Neural cell (in vitro differentiated cells): Measurements from ENCODE around the gene SLC44A1. TPM values are rescaled to one million over a fixed set of nuclear protein-coding genes. Genes with fewer than 3 reads are reported as not detected.

Source experiments
- H2AFZ ChIP-seq: fragments of 200-600, 300-800 bp; sonication (generic), shearing (Covaris generic); 2 replicates; pipeline ENCODE4 v1.6.0; 2014; ENCODE audit warnings: low read depth, mild to moderate bottlenecking, antibody characterized with exemption, low read length, moderate library complexity
- H3F3A ChIP-seq: fragments of 200-600 bp; shearing (Covaris generic); 2 replicates; pipeline ENCODE4 v1.6.1; 2016; ENCODE audit warnings: mild to moderate bottlenecking, moderate library complexity, mixed read lengths, antibody characterized with exemption, low read length; ENCODE audit not compliant: insufficient read depth, poor library complexity, severe bottlenecking
- H3K27ac ChIP-seq: fragments of 200-600, 300-800 bp; sonication (generic), shearing (Covaris generic); 2 replicates; pipeline ENCODE4 v1.5.1; 2014; ENCODE audit warnings: mild to moderate bottlenecking, low read length, moderate library complexity
- H3K27me3 ChIP-seq: fragments of 300-800, 200-600 bp; sonication (generic), shearing (Covaris generic); 2 replicates; pipeline ENCODE4 v1.6.0; 2014; ENCODE audit warnings: mild to moderate bottlenecking, low read depth, low read length, moderate library complexity; ENCODE audit not compliant: insufficient read depth
- H3K36me3 ChIP-seq: fragments of 300-800, 200-600 bp; sonication (generic), shearing (Covaris generic); 2 replicates; pipeline ENCODE4 v1.5.1; 2014; ENCODE audit warnings: mild to moderate bottlenecking, antibody characterized with exemption, low read length, moderate library complexity; ENCODE audit not compliant: insufficient read depth
- H3K4me2 ChIP-seq: fragments of 300-800, 200-600 bp; sonication (generic), shearing (Covaris generic); 2 replicates; pipeline ENCODE4 v1.6.0; 2014; ENCODE audit warnings: mild to moderate bottlenecking, low read length
- H3K4me3 ChIP-seq: fragments of 300-800, 200-600 bp; sonication (generic), shearing (Covaris generic); 2 replicates; pipeline ENCODE4 v1.5.1; 2014; ENCODE audit warnings: mild to moderate bottlenecking, low read length, moderate library complexity
- H3K79me2 ChIP-seq: fragments of 200-600 bp; shearing (Covaris generic); replicated peaks from 2 replicates; pipeline ENCODE4 v1.6.0; 2014; ENCODE audit warnings: mild to moderate bottlenecking, low read length, moderate library complexity; ENCODE audit not compliant: insufficient read depth
- H3K9ac ChIP-seq: fragments of 300-800, 200-600 bp; sonication (generic), shearing (Covaris generic); 2 replicates; pipeline ENCODE4 v1.6.1; 2016; ENCODE audit warnings: mild to moderate bottlenecking, low read length, mixed read lengths
- H3K9me2 ChIP-seq: fragments of 200-600 bp; shearing (Covaris generic); 2 replicates; pipeline ENCODE4 v1.6.1; 2016; ENCODE audit warnings: mild to moderate bottlenecking, low read length, mixed read lengths; ENCODE audit not compliant: insufficient read depth
- H3K9me3 ChIP-seq: fragments of 200-600, 300-800 bp; sonication (generic), shearing (Covaris generic); 2 replicates; pipeline ENCODE4 v1.6.1; 2016; ENCODE audit warnings: mild to moderate bottlenecking, mixed run types, low read length, moderate library complexity, mixed read lengths
- H4K20me1 ChIP-seq: fragments of 200-600 bp; shearing (Covaris generic); 2 replicates; pipeline ENCODE4 v1.6.1; 2016; ENCODE audit warnings: mild to moderate bottlenecking, mixed run types; ENCODE audit not compliant: insufficient read depth
- CTCF ChIP-seq: fragments of 450-650 bp; IDR thresholded peaks from 2 replicates; pipeline ENCODE4 v1.5.1; 2014; ENCODE audit warnings: antibody characterized with exemption, mild to moderate bottlenecking, moderate library complexity; ENCODE audit not compliant: poor library complexity, severe bottlenecking
- EP300 ChIP-seq: fragments of 450-650 bp; conservative IDR thresholded peaks from 2 replicates; pipeline ENCODE4 v1.6.1; 2014; ENCODE audit warnings: antibody characterized with exemption, mild to moderate bottlenecking, moderate library complexity; ENCODE audit not compliant: poor library complexity, severe bottlenecking
- EZH2 ChIP-seq: fragments of 200-600, 300-800 bp; shearing (Covaris generic), sonication (generic); IDR thresholded peaks from 2 replicates; pipeline ENCODE4 v1.6.1; 2014; ENCODE audit warnings: antibody characterized with exemption, low read length, borderline replicate concordance, mild to moderate bottlenecking; ENCODE audit not compliant: insufficient read depth, poor library complexity, severe bottlenecking
- MXI1 ChIP-seq: fragments of 450-650 bp; conservative IDR thresholded peaks from 2 replicates; pipeline ENCODE4 v1.6.1; 2014; ENCODE audit warnings: antibody characterized with exemption, mild to moderate bottlenecking; ENCODE audit not compliant: poor library complexity, severe bottlenecking
- POLR2AphosphoS5 ChIP-seq: IDR thresholded peaks from 2 replicates; pipeline ENCODE4 v1.6.1; 2012
- RAD21 ChIP-seq: fragments of 450-650 bp; conservative IDR thresholded peaks from 2 replicates; pipeline ENCODE4 v1.6.1; 2014; ENCODE audit warnings: antibody characterized with exemption, mild to moderate bottlenecking, moderate library complexity
- SMC3 ChIP-seq: fragments of 450-650 bp; conservative IDR thresholded peaks from 2 replicates; pipeline ENCODE4 v1.6.1; 2014; ENCODE audit warnings: antibody characterized with exemption, mild to moderate bottlenecking, moderate library complexity; ENCODE audit not compliant: poor library complexity
- TAF1 ChIP-seq: IDR thresholded peaks from 2 replicates; pipeline ENCODE4 v1.6.1; 2012; ENCODE audit warnings: low read depth
- polyA plus RNA-seq: library from polyadenylated mRNA; depleted of rRNA; stranded (reverse); fragments of >200 nt; gene quantifications from 2 replicates; pipeline ENCODE4 v1.2.3, GENCODE V29; 2014
- TF ChIP-seq, protein P1 (sequence below): IDR thresholded peaks from 2 replicates; pipeline ENCODE4 v1.6.1; 2012; ENCODE audit warnings: borderline replicate concordance

SLC44A1 gene
- polyA plus RNA-seq, 1 donor from 2014 or later: 3.9 TPM

- Histone ChIP-seq H3K36me3 (peaks cover 8% of the 10 kb centered on the region), H3K27me3 (no peaks in the 10 kb centered on the region), H3K9me3 (no peaks in the 10 kb centered on the region), H3K9me2 (no peaks in the 10 kb centered on the region), H2AFZ (no peak overlapping the region), H3K9ac (no peak overlapping the region), H3K4me3 (no peak overlapping the region), H3K27ac (no peak overlapping the region), H4K20me1 (no peaks in the 10 kb centered on the region), H3K79me2 (no peaks in the 10 kb centered on the region), H3K4me2 (no peak overlapping the region), H3F3A (no peaks in the 10 kb centered on the region)
- TF ChIP-seq EZH2 (no peak), MXI1 (no peak), SMC3 (no peak), EP300 (no peak), RAD21 (no peak), CTCF (no peak), TAF1 (no peak), POLR2AphosphoS5 (no peak)
- TF ChIP-seq, protein P1, sequence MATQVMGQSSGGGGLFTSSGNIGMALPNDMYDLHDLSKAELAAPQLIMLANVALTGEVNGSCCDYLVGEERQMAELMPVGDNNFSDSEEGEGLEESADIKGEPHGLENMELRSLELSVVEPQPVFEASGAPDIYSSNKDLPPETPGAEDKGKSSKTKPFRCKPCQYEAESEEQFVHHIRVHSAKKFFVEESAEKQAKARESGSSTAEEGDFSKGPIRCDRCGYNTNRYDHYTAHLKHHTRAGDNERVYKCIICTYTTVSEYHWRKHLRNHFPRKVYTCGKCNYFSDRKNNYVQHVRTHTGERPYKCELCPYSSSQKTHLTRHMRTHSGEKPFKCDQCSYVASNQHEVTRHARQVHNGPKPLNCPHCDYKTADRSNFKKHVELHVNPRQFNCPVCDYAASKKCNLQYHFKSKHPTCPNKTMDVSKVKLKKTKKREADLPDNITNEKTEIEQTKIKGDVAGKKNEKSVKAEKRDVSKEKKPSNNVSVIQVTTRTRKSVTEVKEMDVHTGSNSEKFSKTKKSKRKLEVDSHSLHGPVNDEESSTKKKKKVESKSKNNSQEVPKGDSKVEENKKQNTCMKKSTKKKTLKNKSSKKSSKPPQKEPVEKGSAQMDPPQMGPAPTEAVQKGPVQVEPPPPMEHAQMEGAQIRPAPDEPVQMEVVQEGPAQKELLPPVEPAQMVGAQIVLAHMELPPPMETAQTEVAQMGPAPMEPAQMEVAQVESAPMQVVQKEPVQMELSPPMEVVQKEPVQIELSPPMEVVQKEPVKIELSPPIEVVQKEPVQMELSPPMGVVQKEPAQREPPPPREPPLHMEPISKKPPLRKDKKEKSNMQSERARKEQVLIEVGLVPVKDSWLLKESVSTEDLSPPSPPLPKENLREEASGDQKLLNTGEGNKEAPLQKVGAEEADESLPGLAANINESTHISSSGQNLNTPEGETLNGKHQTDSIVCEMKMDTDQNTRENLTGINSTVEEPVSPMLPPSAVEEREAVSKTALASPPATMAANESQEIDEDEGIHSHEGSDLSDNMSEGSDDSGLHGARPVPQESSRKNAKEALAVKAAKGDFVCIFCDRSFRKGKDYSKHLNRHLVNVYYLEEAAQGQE: no peak
Observed at GRCh38 chr9:105338308-105338707, 93.9 kb downstream of the SLC44A1 start.

DNA sequence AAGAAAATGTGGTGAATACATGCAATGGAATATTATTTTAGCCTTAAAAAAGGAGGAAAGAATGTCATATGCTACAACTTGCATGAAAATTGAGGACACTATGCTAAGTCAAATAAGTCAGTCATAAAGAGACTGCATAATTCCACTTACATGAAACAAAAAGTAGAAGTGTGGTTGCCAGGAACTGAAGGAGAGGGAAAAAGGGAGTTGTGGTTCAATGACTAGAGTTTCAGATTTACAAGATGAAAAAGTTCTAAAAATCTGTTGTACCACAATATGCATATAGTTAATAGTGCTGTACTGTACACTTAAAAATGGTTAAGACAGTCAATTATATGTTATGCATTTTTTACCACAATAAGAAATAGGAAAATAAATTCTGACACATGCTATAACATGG is 95.4 kb downstream of the SLC44A1 start:
- no peaks in the 10 kb centered on the region for H3K9me3 ChIP-seq
- H3K79me2 ChIP-seq: no peaks in the 10 kb centered on the region
- H3K4me3 ChIP-seq: no peak overlapping the region
- no peak for TF ChIP-seq EP300
- TF ChIP-seq, protein P1: no peak
- TF ChIP-seq TAF1: no peak
- no peak for TF ChIP-seq CTCF
- TF ChIP-seq EZH2: no peak
- no peak for TF ChIP-seq MXI1
- no peak for TF ChIP-seq POLR2AphosphoS5
- TF ChIP-seq SMC3: no peak
- no peak for TF ChIP-seq RAD21
- H3K9me2 ChIP-seq: no peaks in the 10 kb centered on the region
- H3K4me2 ChIP-seq: no peak overlapping the region
- peaks cover 8% of the 10 kb centered on the region for H3K36me3 ChIP-seq
- H3K27me3 ChIP-seq: no peaks in the 10 kb centered on the region
- no peaks in the 10 kb centered on the region for H3F3A ChIP-seq
- H2AFZ ChIP-seq: no peak overlapping the region
- H4K20me1 ChIP-seq: no peaks in the 10 kb centered on the region
- no peak overlapping the region for H3K9ac ChIP-seq
- no peak overlapping the region for H3K27ac ChIP-seq
